GM12874 (cell line): ENCODE measurements around the gene ACSS1.

Experiments used
- CTCF ChIP-seq: IDR thresholded peaks from 2 replicates; pipeline ENCODE4 v1.5.1; 2011; ENCODE audit warnings: low read depth, mild to moderate bottlenecking, control low read depth, low read length, moderate library complexity; ENCODE audit not compliant: insufficient read depth

ACSS1 gene

DNA sequence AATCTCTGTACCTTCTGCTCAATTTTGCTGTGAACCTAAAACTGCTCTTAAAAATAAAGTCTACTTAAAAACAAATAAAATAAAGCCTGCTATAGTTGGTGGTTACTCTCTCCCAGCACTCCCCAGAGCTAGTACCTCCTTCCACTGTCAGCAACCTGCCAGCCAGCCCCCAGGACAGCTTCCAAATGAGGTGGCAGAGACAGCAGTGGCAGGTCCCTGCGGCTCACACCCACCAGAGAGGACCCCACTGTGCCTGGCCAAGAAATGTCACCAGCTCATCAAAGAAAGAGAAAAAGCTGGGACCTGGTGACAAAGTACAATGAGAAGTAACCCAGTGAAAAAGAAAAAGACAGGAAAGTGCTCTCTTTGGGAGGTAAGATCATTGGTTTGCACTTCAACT, 80.6 kb downstream of the ACSS1 start:
- TF ChIP-seq CTCF, result no peak

DNA sequence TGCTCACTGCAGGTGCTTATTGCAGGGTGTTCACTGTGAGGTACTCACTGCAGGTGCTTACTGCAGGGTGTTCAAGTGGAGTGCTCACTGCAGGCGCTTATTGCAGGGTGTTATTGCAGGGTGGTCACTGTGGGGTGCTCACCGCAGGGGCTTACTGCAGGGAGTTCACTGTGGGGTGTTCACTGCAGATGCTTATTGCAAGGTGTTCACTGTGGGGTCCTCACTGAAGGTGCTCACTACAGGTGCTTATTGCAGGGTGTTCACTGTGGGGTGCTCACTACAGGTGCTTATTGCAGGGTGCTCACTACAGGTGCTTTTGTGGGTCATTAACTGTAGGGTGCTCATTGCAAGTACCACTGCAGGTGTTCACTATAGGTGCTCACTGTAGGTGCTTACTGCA, 85.6 kb downstream of the ACSS1 start:
- no peak for TF ChIP-seq CTCF

GRCh38 chr20:24971376-24972101, 86.4 kb downstream of the ACSS1 start:
- no peak for TF ChIP-seq CTCF

GRCh38 chr20:24970754-24971153, 87.2 kb downstream of the ACSS1 start:
- no peak for TF ChIP-seq CTCF

- TF ChIP-seq CTCF, result no peak
Observed at GRCh38 chr20:24970030-24970553, 87.8 kb downstream of the ACSS1 start.

DNA sequence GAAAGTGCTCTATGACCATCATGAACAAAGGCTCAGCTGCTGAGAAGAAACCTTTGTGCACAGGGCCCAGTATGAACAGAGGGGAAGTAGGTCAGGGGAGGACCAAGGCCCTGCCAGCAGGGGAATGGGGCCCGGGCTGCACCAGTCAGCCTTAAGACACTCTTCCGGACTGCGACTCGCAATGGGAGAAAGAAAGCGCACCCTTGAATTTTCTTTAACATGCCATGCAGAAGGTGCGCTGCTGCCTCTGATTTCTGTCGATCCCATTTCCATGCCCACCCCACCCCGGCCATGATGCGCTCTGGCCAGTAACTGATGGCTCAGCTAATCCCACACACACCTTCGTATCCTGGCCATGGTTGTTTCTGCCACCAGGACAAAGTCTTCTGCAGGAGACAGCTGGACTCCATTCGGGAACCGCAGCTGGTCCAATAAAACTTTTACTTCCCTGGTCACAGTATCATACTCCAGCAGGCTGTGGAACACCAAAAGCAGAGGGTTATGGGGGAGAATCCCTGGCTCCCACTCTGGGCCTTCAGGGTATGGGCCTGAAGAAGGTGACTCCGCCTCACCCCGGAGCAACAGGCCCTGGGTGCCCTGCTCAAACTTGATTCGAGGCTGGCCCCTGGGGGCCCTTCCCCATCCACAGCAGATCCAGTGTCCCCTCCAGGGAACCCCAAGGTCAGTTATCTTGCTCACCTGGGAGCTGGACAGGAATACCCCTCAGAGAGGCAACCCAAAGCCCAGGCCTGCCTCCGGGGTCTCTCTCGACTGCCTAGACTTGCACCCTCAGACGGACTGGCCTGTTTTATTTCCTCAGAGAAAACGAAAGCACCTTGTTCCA, 88.5 kb downstream of the ACSS1 start:
- TF ChIP-seq CTCF, result no peak

- TF ChIP-seq CTCF, result no peak
Observed at GRCh38 chr20:24968278-24968800, 89.6 kb downstream of the ACSS1 start.
